GM12872 (cell line): ENCODE measurements around the gene DCHS1.

Source experiments
- CTCF ChIP-seq: IDR thresholded peaks from 3 replicates; pipeline ENCODE4 v1.5.1; 2011; ENCODE audit warnings: low read depth, mild to moderate bottlenecking, low read length, moderate library complexity; ENCODE audit not compliant: insufficient read depth

The DCHS1 gene

DNA sequence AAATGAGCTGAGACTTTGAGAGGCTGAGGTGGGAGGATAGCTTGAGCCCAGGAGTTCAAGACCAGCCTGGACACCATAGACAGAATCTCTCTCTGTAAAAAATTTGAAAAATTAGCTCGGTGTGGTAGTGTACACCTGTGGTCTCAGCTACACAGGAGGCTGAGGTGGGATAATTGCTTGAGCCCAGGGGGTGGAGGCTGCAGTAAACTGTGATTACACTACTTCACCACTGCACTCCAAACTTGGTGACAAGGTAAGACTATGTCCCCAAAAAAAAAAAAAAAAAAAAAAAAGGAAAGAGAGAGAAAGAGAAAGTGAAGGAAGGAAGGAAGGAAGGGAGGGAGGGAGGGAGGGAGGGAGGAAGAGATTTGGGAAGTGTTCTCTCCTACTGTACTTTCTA lies 77.5 kb downstream of the DCHS1 start:
- no peak for TF ChIP-seq CTCF

GRCh38 chr11:6576471-6577373 lies 78.9 kb downstream of the DCHS1 start:
- TF ChIP-seq CTCF = no peak

GRCh38 chr11:6574816-6575715 lies 80.5 kb downstream of the DCHS1 start:
- TF ChIP-seq CTCF = no peak

- no peak for TF ChIP-seq CTCF
Observed at GRCh38 chr11:6572215-6572614, 83.4 kb downstream of the DCHS1 start.

- no peak for TF ChIP-seq CTCF
Observed at GRCh38 chr11:6571434-6572008, 84.1 kb downstream of the DCHS1 start.
